GM18867 (cell line): Measurements from ENCODE around the gene CBARP.

Experiments
- ATAC-seq: cut with Tn5 transposase; IDR thresholded peaks from one replicate; pipeline ENCODE4 v1.9.1; 2021; ENCODE audit warnings: mild to moderate bottlenecking, moderate library complexity; ENCODE audit not compliant: unreplicated experiment

CBARP gene

DNA sequence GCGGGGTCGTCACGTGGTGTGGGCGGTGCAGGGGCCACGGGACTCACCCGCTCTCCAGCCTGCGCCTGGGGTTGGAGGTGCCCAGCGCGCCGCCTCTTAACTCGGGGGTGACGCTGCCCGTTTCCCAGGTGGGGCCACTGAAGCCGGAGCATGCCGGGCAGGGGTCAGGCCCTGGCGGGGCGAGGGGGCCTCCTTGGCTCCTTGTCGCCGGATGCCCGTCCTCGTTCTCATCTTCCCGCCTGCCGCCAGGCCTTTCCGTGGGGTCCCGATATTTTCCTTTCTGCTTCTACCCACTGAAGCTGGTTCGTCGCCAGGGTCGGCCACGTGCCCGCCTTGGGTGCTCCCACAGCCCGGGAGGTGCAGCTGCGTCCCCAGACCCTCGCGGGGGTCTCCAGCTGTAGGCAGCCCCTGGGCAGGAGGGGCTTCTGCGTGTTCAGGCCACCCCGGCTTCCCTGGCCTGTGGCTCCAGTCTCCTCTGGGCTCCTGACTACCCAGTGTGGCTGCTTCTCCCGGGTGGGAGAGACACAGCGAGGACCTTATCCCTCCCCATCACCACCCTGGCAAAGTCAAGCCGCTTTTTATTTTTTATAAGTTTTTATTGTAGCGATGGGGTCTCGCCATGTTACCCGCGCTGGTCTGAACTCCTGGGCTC, 38.3 kb upstream of the CBARP start:
- ATAC-seq = no peak

DNA sequence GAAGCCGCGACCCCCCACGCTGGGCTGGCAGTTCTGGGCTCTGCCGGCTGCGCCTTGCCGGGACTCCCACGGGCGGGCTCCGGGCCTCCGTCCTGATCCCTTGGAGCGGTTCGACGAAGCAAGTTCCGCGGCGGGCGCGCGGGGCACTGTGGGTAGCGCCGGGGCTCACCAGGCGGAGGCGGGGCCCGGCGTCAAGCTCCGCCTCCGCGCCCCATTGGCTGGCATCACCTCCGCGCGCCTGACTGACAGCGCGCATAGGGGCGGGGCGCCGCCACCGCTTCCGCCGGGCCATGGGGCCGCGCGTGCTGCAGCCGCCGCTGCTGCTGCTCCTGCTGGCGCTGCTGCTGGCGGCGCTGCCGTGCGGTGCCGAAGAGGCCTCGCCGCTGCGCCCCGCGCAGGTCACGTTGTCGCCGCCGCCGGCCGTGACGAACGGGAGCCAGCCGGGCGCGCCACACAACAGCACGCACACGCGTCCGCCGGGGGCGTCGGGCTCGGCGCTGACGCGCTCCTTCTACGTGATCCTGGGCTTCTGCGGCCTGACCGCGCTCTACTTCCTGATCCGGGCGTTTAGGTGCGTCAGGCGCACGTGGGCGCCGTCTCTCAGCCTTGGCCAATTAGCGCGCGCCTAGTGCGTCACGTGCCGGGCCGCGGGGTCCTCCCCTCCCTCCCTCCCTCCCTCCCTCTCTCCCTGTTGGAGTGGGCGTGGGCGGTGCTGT, 37.6 kb upstream of the CBARP start, which contains the start of gene FAM174C:
FAM174C (plus strand) TSS at position 271 of the 716 bp plus-strand sequence; CDS start at position 291, 20 bp downstream.
- ATAC-seq = peak; percentile 67

DNA sequence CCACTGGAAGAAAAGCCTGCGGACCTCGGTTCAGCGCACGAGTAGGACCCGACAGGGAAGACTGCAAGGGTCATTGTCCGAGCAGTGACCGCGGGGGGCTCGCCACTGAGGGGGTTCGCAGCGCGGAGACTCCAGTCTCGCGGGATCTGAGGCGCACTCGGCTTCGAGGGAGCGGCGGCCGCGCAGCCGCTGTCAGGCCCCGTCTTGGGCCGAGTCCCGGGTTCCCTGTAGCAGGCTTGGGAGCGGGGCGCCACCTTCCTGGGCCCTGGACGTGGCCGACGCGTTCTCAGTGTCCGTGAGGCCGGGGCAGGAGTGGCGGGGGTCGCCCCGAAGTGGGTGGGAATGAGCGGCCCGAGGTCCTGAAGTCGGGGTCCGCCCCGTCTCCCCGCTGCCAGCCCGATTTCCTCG, 37.1 kb upstream of the CBARP start:
- ATAC-seq = no peak

DNA sequence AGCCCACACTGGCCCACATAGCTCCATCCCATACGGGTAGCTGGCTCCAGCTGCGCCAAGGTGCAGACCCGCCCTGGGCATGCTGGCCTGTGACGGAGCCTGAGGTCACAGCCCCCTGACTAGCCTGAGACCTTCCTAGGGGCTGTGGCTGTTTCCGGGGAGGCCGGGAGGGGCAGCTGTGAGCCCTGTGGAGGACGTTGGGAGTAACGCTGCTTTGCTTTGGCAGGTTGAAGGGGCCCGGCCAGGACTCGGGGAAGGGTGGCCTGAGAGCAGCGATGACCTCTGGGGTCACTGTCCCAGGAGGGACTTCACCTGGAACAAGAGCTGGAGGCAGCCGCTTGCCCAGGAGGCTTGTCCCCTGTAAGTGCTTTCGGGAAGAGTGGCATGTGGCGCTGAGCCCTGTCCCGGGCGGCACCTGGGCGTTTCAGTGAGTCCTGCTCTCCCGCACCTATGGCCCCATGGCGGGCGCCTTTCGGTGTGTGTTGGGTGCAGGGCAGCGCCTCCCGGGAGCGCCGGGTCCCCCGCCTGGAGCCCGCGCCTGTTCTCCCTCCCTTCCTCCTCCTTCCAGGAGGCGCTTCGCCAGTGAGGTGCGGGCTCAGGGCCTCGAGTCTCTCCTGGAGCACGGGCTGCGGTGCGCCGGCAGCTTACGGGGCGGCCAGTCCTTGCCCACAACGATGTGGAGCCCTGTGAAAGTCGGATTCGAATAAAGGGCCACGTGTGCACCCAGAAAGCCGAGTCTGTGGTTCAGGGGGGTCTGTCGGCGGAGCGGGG, 36.5 kb upstream of the CBARP start:
- no peak for ATAC-seq

DNA sequence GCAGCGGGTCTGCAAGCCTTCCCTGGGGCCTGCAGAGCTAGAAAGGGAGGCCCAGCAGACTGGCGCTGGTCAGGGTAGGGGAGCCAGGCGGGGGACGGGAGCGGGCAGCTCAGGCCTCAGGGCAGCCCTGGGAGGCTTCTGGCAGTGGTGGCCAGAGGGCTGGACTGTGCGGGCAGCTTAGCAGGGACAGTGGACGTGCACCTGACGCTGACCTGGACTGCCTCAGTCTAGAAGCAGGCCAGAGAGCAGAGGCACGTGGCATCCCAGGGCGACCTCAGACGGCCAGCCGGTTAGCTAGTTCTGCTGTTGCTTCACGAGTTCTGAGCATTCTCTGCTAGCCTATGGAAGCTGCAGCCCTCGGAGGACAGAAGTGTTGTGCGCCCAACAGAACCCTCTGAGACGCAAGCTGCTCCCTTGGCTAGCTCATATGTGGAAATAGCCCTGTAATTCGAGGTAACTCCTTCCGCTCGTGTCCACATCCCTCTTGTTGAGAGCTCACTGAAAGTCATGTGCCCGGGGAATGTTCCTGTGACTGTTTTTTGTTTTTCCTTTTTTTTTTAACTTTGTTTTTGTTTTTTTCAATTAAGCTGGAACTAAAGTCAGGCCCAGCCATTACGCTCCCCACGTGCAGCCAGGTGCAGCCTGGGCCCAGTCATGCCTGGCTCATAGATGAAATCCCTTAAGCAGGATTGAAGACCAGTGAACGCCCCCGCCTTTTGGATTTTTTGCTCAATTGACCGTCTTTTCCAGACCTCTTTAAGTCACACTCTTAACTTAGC, 35.6 kb upstream of the CBARP start:
- no peak for ATAC-seq

DNA sequence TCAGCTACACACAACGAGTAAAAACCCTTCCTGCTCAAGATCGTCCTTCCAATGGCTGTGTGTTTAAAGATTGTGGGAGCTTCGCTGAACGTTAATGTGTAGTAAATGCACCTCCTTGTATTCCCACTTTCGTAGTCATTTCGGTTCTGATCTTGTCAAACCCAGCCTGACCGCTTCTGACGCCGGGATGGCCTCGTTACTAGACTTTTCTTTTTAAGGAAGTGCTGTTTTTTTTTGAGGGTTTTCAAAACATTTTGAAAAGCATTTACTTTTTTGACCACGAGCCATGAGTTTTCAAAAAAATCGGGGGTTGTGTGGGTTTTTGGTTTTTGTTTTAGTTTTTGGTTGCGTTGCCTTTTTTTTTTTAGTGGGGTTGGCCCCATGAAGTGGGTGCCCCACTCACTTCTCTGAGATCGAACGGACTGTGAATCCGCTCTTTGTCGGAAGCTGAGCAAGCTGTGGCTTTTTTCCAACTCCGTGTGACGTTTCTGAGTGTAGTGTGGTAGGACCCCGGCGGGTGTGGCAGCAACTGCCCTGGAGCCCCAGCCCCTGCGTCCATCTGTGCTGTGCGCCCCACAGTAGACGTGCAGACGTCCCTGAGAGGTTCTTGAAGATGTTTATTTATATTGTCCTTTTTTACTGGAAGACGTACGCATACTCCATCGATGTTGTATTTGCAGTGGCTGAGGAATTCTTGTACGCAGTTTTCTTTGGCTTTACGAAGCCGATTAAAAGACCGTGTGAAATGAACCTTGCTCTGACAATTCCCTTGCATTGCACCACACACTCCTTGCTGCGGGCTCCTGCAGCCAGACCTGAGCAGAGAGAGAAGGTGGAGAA, 34.8 kb upstream of the CBARP start:
- no peak for ATAC-seq

DNA sequence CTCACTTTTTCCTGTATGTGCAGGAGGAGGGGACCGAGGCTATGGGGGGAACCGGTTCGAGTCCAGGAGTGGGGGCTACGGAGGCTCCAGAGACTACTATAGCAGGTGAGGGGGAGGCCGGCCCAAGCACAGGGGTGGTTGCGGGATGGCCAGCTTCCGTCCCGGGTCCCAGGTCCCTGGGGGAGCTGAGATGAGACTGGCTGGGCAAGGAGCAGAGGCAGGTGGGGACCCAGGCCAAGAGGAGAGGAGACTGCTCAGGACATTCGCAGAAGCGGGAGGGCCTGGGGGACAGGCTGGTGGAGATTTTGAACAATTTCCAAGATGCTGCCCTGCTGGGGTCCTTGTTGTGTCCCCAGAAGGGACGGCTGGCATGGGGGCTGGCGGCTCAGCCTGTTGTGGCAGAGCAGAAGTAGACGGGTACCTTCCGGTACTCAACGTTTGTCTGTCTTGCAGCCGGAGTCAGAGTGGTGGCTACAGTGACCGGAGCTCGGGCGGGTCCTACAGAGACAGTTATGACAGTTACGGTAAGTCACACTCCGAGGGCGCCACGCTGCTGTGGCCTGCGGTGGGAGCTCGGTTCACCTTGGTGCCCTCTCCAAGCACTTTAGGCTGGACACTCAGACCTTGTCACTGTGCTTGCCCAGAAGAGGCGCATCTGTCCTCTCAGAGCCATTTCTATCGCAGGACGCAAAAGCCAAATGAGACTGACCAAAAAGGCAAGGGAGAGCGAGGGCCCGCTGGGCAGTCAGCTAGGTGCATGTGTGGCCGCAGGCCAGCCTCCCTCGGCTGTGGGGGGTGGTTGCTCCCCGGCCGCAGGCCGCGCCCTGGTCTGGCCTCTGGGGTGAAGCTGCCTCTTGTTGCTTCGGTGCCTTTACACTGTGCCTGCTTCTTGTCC, 34.0 kb upstream of the CBARP start:
- ATAC-seq = no peak

DNA sequence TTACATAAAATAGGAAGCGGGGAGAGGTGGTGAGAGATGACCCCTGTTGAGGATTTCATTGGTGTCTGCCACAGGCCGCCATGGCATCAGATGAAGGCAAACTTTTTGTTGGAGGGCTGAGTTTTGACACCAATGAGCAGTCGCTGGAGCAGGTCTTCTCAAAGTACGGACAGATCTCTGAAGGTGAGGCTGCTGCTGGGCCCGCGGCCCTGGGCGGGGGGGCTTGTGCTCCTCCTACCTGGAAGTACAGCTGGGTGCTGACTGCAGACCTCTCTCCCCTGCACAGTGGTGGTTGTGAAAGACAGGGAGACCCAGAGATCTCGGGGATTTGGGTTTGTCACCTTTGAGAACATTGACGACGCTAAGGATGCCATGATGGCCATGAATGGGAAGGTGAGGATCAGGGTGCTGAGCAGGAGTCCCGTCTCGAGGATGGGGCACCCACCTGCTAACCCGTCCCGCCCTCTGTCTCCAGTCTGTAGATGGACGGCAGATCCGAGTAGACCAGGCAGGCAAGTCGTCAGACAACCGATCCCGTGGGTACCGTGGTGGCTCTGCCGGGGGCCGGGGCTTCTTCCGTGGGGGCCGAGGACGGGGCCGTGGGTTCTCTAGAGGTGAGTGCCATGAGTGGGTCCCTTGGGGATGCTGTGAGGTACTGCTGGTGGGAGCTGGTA, 33.2 kb upstream of the CBARP start:
- no peak for ATAC-seq

DNA sequence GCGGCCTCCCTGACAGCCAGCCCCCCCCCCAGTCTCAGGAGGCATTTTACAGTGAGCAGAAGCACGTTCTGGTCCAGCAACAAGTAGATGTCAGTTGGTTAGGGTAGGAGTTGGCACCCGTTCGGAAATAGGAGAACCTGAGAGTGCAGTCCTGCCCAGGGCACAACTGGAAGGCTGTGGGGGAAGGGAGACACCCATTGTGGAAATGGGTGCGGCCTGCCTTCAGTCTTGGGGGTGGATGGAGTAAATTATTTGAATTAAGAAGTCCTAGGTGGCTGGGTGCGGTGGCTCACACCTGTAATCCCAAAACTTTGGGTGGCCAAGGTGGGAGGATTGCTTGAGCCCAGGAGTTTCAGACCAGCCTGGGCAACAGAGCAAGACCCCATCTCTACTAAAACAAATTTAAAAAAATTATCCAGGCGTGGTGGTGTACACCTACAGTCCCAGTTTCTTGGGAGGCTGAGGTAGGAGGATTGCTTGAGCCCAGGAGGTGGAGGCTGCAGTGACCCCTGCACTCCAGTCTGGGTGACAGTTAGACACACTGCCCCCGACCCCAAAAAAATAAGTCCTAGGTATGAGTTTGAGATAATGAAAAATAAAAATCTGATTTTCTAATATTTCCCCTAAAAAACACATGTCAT, 32.5 kb upstream of the CBARP start:
- no peak for ATAC-seq

DNA sequence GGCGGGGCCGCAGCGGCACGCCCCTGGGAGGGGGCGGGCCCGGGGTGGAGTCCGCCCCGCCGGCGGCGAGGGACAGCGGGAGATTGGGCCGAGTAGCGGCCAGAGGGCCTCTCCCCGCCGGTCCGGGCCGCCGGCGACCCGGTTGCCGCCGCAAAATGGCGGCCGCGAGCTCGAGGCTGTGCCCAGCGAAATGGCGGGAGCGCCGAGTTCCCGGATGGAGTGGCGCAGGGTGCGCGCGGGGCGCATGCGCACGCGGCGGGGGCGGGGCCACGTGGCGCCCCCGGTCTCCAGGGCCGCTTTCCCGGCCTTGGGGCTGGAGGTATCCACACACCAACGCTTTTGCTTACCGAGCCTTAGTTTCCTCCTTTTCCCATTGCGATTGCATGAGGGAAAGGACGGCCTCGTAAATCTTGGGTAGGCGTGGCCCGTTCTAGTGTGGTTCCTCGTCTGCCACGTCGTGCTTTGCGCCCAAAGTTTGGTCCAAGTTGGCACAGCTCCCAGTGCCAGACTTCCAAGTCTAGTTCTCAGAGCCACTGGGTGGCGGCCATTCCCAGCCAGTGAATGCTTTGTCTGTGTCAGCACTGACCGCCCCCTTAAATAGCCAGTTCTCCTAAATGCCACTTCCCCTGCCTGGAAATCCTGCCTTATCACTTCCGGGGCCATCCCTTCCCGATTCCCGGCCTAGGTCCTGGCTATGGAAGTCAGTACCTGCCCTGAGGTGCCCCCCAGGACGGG, 31.8 kb upstream of the CBARP start:
- peak; percentile 29 for ATAC-seq

DNA sequence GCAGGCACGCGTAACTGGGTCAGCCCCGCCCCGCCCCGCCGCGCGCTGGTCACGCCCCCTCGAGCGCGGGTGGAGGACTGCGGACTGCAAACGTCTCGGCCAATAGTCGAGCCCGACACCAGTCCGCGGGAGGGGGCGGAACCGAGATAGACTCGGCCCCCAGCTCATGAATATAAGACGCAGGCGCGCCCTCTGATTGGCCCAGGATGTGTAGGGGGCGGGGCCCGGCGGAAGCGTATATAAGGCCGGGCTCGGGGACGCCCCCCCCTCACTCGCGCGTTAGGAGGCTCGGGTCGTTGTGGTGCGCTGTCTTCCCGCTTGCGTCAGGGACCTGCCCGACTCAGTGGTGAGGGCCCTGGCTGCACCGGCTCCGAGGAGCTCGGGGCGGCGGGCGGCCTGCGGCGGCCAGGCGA, 31.3 kb upstream of the CBARP start, which contains the start of gene CIRBP:
CIRBP (plus strand) TSS at position 268 of the 413 bp plus-strand sequence. CDS start 1,602 bp downstream, outside the sequence.
- peak; percentile 52 for ATAC-seq

DNA sequence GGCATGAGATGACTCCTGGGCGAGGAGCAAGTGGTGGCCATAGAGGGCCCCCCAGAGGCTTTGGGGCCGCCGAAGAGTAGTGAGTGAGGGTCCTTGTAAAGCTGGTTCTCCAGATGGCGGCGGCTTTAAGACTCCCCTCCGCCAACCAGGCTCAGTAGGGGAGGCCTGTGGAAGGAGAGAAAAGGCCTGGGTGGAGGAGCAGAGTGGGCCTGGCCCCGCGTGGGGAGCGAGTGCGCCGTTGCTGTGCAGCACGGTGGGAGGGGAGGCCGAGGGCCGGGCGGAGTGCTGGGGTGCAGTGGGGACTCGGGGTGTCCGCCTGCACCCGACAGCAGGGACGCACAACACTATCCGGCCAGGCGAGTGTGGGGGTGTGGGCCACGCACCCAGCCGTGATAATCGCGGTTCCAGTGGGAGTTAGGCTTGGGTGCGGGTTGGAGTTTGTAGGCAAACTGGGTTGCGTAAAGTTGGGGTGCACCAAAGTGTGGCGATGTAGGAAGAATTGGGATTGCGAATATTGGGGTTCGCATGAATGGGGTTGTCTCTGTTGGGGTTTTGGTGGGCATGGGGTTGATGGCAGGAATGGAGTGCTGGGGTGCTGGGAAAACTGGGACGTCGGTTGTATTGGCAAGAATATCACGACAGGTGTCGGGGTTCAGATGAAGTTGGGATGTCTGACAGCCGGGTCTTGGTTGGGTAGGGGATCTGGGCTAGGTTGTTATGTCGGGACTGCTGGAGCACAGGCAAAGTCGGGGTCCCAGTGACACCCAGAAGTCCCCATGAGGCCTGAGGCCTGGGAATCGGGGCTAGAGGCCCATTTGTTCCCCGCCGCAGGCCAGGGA, 30.6 kb upstream of the CBARP start:
- no peak for ATAC-seq

DNA sequence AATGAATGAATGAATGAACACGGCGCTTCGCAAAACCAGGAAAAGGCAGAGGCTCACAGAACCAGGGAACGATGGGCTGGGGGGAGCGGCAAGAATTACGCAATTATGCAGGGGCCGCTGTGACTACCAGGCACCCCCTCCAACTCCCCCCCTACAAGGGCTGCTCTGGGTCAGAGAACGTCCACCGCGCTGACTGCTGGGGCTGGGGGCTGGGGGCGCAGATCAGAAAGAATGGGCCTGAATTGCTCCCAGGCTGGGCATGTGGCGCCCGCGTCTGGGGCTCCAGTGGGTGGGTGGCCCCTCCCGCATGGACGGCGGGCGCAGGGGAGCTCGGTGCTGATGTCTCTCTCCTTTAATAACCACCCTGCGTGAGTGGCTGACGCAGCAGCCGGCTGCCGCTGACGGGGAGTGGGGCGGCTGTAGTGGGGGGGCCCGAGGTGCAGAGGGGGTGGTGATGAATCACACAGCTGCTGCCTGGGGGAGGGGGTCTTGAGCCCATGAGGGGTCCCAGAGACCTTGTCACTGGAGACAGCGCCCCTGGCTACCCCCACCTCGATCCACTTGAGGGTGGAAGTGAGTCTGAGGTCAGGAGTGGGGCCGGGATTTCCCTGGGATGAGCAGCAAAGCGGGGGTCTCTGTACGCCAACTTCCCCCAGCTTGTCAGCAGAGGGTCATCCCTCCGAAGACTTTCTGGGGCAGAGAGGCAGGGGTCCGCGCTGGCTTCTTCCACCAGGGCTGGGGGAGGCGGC, 29.8 kb upstream of the CBARP start:
- no peak for ATAC-seq

DNA sequence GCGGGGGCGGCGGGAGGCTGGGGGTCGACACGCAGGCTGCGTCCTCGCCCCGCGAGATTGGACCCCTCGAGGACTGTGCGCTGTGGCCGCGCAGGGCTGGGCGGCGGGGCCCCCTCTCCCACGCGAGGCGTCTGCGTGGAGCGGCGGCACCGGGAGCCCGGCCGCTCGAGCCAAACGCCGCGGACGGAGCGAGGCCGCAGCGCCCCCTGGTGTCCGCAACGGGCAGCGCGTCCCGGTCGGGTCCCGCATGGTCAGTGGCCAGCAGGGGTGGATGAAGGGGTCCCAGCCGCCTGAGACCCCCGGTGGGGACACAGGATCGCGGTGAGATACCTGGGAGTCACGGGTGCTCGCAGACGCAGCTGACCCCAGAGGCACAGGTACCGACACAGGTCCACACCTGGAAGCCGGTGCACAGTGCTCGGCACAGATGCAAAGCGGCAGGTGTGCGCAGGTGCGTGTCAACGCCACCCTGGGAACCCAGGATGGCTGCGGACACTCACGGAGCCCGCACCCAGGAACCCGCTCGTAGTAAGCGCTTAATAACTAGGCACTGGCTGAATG, 29.2 kb upstream of the CBARP start:
- peak; percentile 20 for ATAC-seq
